ENCODE measurements around the gene PPP3R2.
"Not testable (repeated sequence)": the region's sequence is repeated elsewhere in the genome, so short reads cannot be mapped to it uniquely, and the experiment has no call there.

The PPP3R2 gene

GRCh38 chr9:101594796-101595195 is at the start of gene PPP3R2:
Gene PPP3R2 (minus strand): TSS chr9:101594969. CDS start chr9:101594921, 48 bp downstream.
- no peak for DNase-seq

- DNase-seq = no peak
These were observed 45.3 kb upstream of the PPP3R2 start for GRCh38 chr9:101639785-101640665.

- DNase-seq = no peak
These were observed 44.5 kb upstream of the PPP3R2 start for GRCh38 chr9:101639311-101639710.

- no peak for DNase-seq
These were observed 41.5 kb upstream of the PPP3R2 start for GRCh38 chr9:101636247-101636646.

GRCh38 chr9:101635473-101635872 is 40.7 kb upstream of the PPP3R2 start:
- DNase-seq = no peak

GRCh38 chr9:101634741-101635409 is 40.1 kb upstream of the PPP3R2 start:
- DNase-seq = no peak

GRCh38 chr9:101632611-101633010 is 37.8 kb upstream of the PPP3R2 start:
- DNase-seq = no peak

GRCh38 chr9:101631892-101632291 is 37.1 kb upstream of the PPP3R2 start:
- DNase-seq = no peak

GRCh38 chr9:101629636-101630035 is 34.9 kb upstream of the PPP3R2 start:
- DNase-seq = no peak

- DNase-seq = no peak
These were observed 33.4 kb upstream of the PPP3R2 start for GRCh38 chr9:101628173-101628572.

GRCh38 chr9:101626295-101626694 is 31.5 kb upstream of the PPP3R2 start:
- DNase-seq = no peak

GRCh38 chr9:101625876-101626275 is 31.1 kb upstream of the PPP3R2 start:
- DNase-seq = no peak

- DNase-seq = no peak
These were observed 25.7 kb upstream of the PPP3R2 start for GRCh38 chr9:101620452-101620851.

- no peak for DNase-seq
These were observed 23.9 kb upstream of the PPP3R2 start for GRCh38 chr9:101618698-101619097.

- no peak for DNase-seq
These were observed 10.8 kb upstream of the PPP3R2 start for GRCh38 chr9:101605547-101605946.

GRCh38 chr9:101604296-101604695 is 9.5 kb upstream of the PPP3R2 start:
- no peak for DNase-seq

- DNase-seq = no peak
These were observed 7.4 kb upstream of the PPP3R2 start for GRCh38 chr9:101601904-101602765.

GRCh38 chr9:101593345-101593744 is 1.4 kb downstream of the PPP3R2 start:
- no peak for DNase-seq

GRCh38 chr9:101592788-101593187 is 2.0 kb downstream of the PPP3R2 start:
- DNase-seq = no peak

GRCh38 chr9:101591787-101592446 is 2.9 kb downstream of the PPP3R2 start:
- DNase-seq = no peak

- no peak for DNase-seq
These were observed 3.9 kb downstream of the PPP3R2 start for GRCh38 chr9:101590901-101591300.

GRCh38 chr9:101590074-101590473 is 4.7 kb downstream of the PPP3R2 start:
- not testable (repeated sequence) for DNase-seq
